Right renal pelvis (tissue), 4 donors: ENCODE measurements around the gene TAAR1. TPM values are rescaled to one million over a fixed set of nuclear protein-coding genes. Genes with fewer than 3 reads are reported as not detected.
"Not testable (repeated sequence)": the region's sequence is repeated elsewhere in the genome, so short reads cannot be mapped to it uniquely, and the experiment has no call there.

Source experiments
- DNase-seq, 4 donors: peaks; one replicate each; pipeline ENCODE4 v3.0.0-alpha.2; 2013; ENCODE audit warnings: low read depth in 4 of 4, low spot score in 3 of 4, missing footprints in 1 of 4
- polyA plus RNA-seq, 4 donors: library from polyadenylated mRNA; unstranded; fragments of 120-200 nt; gene quantifications; one replicate each; pipeline ENCODE4 v1.2.1, GENCODE V29; 2013; ENCODE audit not compliant: insufficient read length in 4 of 4

TAAR1 gene
- polyA plus RNA-seq, 4 donors: 0.17 to 0.21 TPM; not detected in 2

DNA sequence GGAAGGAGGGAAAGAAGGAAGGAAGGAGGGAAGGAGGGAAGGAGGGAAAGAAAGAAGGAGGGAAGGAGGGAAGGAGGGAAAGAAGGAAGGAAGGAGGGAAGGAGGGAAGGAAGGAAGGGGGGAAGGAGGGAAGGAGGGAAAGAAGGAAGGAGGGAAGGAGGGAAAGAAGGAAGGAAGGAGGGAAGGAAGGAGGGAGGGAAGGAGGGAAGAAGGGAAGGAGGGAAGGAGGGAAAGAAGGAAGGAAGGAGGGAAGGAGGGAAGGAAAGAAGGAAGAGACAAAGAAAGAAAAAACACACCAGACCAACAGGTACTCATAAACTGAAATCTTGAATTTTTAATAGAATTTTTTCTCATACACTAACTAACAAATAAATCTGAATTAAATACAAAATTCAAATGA lies 58.1 kb downstream of the TAAR1 start:
- not testable (repeated sequence) for DNase-seq

DNA sequence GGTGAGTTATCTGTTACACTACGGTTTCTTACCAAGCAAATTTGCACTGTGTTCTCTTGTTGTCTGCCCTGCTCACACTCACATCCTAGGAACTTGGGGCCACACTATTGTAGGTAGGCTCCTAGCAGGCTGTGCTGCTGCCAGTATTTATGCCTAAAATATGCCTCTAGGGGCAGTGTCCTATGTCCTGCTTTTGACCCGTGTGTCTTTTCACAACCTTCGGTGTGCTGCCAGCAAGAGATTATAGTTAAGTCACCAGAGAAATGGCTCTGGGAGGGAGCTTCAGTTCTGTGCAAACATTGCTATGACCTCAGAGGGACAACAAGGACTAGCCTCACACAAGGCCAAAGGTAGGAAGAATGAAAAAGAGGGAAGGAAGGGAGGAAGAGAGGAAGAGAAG lies 60.5 kb downstream of the TAAR1 start:
- no peak for DNase-seq

- no peak for DNase-seq
These were observed 62.8 kb downstream of the TAAR1 start for GRCh38 chr6:132596201-132596600.

Other genes with a start within 250 kb of the TAAR1 start
- gene STX7, start 146.1 kb downstream of the TAAR1 start, polyA plus RNA-seq: 100 to 1,000 TPM in 3 of 4 donors, 10 to 100 TPM in 1; 89.4 to 110 (median 102) TPM
- gene TAAR9, start 120.9 kb downstream of the TAAR1 start, polyA plus RNA-seq: not detected
- not detected for gene TAAR8, start 106.5 kb downstream of the TAAR1 start, polyA plus RNA-seq
- gene TAAR6, start 88.9 kb downstream of the TAAR1 start, polyA plus RNA-seq: under 1 TPM in 2 of 4 donors, not detected in 2; 0.08 to 0.15 TPM
- not detected for gene TAAR5, start 69.4 kb downstream of the TAAR1 start, polyA plus RNA-seq
- not detected for gene TAAR2, start 34.9 kb downstream of the TAAR1 start, polyA plus RNA-seq
- gene VNN1, start 54.9 kb upstream of the TAAR1 start, polyA plus RNA-seq: under 1 TPM; 0.05 to 0.31 (median 0.14) TPM
- gene VNN2, start 98.7 kb upstream of the TAAR1 start, polyA plus RNA-seq: 1 to 10 TPM; 1.8 to 3.7 (median 2.6) TPM
- gene SLC18B1, start 139.5 kb upstream of the TAAR1 start, polyA plus RNA-seq: 10 to 100 TPM; 31.1 to 40.3 (median 38.7) TPM
- 1,000 to 10,000 TPM; 1,806 to 2,042 (median 1,909) TPM for gene RPS12, start 155.4 kb upstream of the TAAR1 start, polyA plus RNA-seq